Activated gamma-delta T cell treated with Interleukin-2 at 50 U/mL for 16 hours (primary cell): ENCODE measurements around the gene A2M.
"Not testable (repeated sequence)": the region's sequence is repeated elsewhere in the genome, so short reads cannot be mapped to it uniquely, and the experiment has no call there.

Experiments used
- DNase-seq: peaks from one replicate; pipeline ENCODE4 v3.0.0-alpha.2; 2020

The A2M gene

GRCh38 chr12:9115731-9116559 lies at the start of gene A2M:
Gene A2M, minus strand, starts transcription at chr12:9115919. Its CDS starts 70 bp downstream, at chr12:9115849.
- no peak for DNase-seq

- no peak for DNase-seq
Observed at GRCh38 chr12:9163392-9163791, 47.7 kb upstream of the A2M start.

- DNase-seq = no peak
Observed at GRCh38 chr12:9156119-9156518, 40.4 kb upstream of the A2M start.

- no peak for DNase-seq
Observed at GRCh38 chr12:9149372-9149771, 33.7 kb upstream of the A2M start.

GRCh38 chr12:9148926-9149325 lies 33.2 kb upstream of the A2M start:
- no peak for DNase-seq

- no peak for DNase-seq
Observed at GRCh38 chr12:9147461-9147860, 31.7 kb upstream of the A2M start.

GRCh38 chr12:9144730-9145106 lies 29.0 kb upstream of the A2M start:
- DNase-seq = no peak

GRCh38 chr12:9143929-9144729 lies 28.4 kb upstream of the A2M start:
- no peak for DNase-seq

GRCh38 chr12:9143137-9143536 lies 27.4 kb upstream of the A2M start:
- DNase-seq = no peak

- not testable (repeated sequence) for DNase-seq
Observed at GRCh38 chr12:9139588-9140290, 24.0 kb upstream of the A2M start.

GRCh38 chr12:9135903-9136310 lies 20.2 kb upstream of the A2M start:
- DNase-seq = no peak

- DNase-seq = no peak
Observed at GRCh38 chr12:9134981-9135628, 19.4 kb upstream of the A2M start.

- no peak for DNase-seq
Observed at GRCh38 chr12:9133216-9133916, 17.6 kb upstream of the A2M start.

GRCh38 chr12:9132008-9132535 lies 16.4 kb upstream of the A2M start:
- DNase-seq = no peak

- DNase-seq = no peak
Observed at GRCh38 chr12:9130244-9130643, 14.5 kb upstream of the A2M start.

- no peak for DNase-seq
Observed at GRCh38 chr12:9127936-9128663, 12.4 kb upstream of the A2M start.

- DNase-seq = no peak
Observed at GRCh38 chr12:9127484-9127883, 11.8 kb upstream of the A2M start.

GRCh38 chr12:9124383-9125031 lies 8.8 kb upstream of the A2M start:
- no peak for DNase-seq

GRCh38 chr12:9123781-9124382 lies 8.2 kb upstream of the A2M start:
- DNase-seq = no peak

GRCh38 chr12:9122091-9122609 lies 6.4 kb upstream of the A2M start:
- DNase-seq = no peak
